Muscle layer of duodenum (tissue), 2 donors: ENCODE results near the gene GRIK4.

Source experiments
- H3K27ac ChIP-seq: one replicate; pipeline ENCODE4 v1.7.0; 2013; ENCODE audit warnings: mild to moderate bottlenecking, low read length
- H3K27me3 ChIP-seq: one replicate; pipeline ENCODE4 v1.7.0; 2013; ENCODE audit warnings: low read depth, mild to moderate bottlenecking, control low read depth, low read length
- H3K36me3 ChIP-seq, 2 donors: one replicate each; pipeline ENCODE4 v1.7.0; 2013; ENCODE audit warnings: low read length in 2 of 2, control low read depth in 1 of 2, mild to moderate bottlenecking in 1 of 2; ENCODE audit not compliant: insufficient read depth in 2 of 2, control insufficient read depth in 1 of 2
- H3K4me1 ChIP-seq, 2 donors: one replicate each; pipeline ENCODE4 v1.7.0; 2013; ENCODE audit warnings: low read length in 2 of 2, mild to moderate bottlenecking in 2 of 2, control low read depth in 1 of 2, moderate library complexity in 1 of 2; ENCODE audit not compliant: insufficient read depth in 2 of 2, control insufficient read depth in 1 of 2
- H3K4me3 ChIP-seq, 2 donors: one replicate each; pipeline ENCODE4 v1.7.0; 2013; ENCODE audit warnings: low read length in 2 of 2, low read depth in 1 of 2, mild to moderate bottlenecking in 1 of 2
- H3K9me3 ChIP-seq, 2 donors: one replicate each; pipeline ENCODE4 v1.7.0; 2013; ENCODE audit warnings: low read length in 2 of 2, control low read depth in 1 of 2, mild to moderate bottlenecking in 1 of 2; ENCODE audit not compliant: control insufficient read depth in 1 of 2
- donor health status: healthy.

The GRIK4 gene, protein sequence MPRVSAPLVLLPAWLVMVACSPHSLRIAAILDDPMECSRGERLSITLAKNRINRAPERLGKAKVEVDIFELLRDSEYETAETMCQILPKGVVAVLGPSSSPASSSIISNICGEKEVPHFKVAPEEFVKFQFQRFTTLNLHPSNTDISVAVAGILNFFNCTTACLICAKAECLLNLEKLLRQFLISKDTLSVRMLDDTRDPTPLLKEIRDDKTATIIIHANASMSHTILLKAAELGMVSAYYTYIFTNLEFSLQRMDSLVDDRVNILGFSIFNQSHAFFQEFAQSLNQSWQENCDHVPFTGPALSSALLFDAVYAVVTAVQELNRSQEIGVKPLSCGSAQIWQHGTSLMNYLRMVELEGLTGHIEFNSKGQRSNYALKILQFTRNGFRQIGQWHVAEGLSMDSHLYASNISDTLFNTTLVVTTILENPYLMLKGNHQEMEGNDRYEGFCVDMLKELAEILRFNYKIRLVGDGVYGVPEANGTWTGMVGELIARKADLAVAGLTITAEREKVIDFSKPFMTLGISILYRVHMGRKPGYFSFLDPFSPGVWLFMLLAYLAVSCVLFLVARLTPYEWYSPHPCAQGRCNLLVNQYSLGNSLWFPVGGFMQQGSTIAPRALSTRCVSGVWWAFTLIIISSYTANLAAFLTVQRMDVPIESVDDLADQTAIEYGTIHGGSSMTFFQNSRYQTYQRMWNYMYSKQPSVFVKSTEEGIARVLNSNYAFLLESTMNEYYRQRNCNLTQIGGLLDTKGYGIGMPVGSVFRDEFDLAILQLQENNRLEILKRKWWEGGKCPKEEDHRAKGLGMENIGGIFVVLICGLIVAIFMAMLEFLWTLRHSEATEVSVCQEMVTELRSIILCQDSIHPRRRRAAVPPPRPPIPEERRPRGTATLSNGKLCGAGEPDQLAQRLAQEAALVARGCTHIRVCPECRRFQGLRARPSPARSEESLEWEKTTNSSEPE

DNA sequence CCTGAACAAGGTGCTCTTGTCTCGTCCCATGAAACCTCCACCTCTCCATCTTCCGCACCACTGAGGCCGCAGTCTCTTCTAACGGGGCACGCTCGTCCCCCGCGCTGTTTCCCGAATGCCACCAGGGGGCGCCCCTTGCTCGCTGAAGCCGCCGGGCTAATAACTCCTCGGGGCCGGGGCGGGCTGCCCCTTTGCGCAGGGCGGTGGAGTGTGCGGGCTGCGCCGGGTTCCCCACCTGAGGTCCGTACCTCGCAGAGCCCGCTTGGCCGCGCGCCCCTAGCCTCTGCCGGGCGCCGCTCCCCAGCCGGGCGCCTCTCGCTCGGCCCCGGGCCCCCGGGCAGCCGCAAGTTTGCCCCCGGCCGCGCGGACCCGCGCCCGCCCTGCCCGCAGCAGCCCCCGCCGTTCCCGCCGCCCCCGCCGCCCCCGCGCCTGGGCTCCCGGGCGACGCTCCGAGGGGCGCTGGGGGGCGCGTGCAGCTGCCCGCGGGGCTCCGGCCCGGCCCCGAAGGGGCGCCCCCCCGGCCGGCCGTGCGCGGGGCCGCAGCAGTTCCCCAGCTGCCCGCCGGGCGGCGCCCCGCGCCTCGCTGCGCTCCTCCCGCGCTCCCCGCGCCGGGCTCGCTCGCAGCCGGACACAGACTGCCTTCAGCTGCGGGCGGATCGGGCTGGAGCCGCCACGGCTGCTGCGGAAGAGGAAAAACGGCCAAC is at the start of gene GRIK4:
GRIK4 (plus strand) TSS at position 633 of the 704 bp plus-strand sequence. CDS start 148,571 bp downstream, outside the sequence.
- H3K4me1 ChIP-seq, result no peaks in the 10 kb centered on the region
- H3K27me3 ChIP-seq, result peaks cover 8% of the 10 kb centered on the region
- no peaks in the 10 kb centered on the region for H3K36me3 ChIP-seq
- H3K27ac ChIP-seq, result no peak within 1 kb of the TSS
- H3K9me3 ChIP-seq, result no peaks in the 10 kb centered on the region
- H3K4me3 ChIP-seq, result peak within 1 kb of the TSS in 1 of 2 donors; percentile 41

DNA sequence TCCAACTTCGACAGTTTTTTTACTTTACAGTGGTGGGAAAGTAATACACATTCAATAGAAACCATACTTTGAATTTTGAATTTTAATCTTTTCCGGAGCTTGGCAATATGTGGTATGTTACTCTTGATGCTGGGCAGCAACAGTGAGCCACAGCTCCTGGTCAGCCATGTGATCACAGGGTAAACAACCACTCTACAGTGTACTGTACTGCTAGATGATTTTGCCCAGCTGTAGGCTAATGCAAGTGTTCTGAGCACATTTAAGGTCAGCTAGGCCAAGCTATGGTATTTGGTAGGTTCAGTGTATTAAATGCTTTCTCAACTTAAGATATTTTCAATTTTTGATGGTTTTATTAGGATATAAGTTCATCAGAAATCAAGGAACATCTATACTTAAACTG is 48.7 kb upstream of the GRIK4 start:
- H3K36me3 ChIP-seq, result peaks cover 35 to 69% of the 10 kb centered on the region in 2 donors

DNA sequence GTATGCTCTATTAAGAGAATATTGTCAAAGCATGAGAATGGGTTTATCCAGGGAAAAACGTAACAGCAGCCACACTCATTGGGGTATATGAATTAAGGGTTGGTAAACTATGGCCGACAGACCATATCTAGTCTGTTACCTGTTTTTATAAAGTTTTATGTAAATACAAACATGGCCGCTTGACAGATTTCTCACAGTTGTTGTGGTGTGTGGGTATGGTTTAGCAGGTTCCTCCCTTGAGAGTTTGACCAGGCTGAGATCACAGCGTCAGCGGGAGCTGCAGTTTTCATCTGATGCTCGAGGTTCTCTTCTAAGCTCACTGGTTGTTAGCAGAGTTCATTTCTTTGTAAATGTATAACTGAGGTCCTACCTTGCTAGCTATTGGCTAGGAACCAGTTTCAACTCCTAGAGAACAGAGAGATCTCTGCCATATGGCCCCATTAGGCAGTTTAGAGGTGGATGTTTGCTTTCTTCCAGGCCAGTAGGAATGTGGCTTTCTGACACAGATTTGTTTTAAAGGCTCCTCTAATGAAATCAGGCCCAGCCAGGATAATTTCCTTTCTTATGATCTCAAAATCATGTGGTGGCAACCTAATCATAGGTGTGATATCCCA is 45.5 kb upstream of the GRIK4 start:
- H3K4me1 ChIP-seq, result no peaks in the 10 kb centered on the region
- H3K27me3 ChIP-seq, result no peaks in the 10 kb centered on the region
- peaks cover 48 to 71% of the 10 kb centered on the region in 2 donors for H3K36me3 ChIP-seq
- no peak overlapping the region for H3K27ac ChIP-seq
- H3K4me3 ChIP-seq, result no peak overlapping the region
- H3K9me3 ChIP-seq, result no peaks in the 10 kb centered on the region

More for the DNA sequence above, 48.7 kb upstream of the GRIK4 start:
- Histone ChIP-seq H3K9me3 (no peaks in the 10 kb centered on the region), H3K4me1 (no peaks in the 10 kb centered on the region), H3K27me3 (no peaks in the 10 kb centered on the region), H3K27ac (no peak overlapping the region), H3K4me3 (no peak overlapping the region)

DNA sequence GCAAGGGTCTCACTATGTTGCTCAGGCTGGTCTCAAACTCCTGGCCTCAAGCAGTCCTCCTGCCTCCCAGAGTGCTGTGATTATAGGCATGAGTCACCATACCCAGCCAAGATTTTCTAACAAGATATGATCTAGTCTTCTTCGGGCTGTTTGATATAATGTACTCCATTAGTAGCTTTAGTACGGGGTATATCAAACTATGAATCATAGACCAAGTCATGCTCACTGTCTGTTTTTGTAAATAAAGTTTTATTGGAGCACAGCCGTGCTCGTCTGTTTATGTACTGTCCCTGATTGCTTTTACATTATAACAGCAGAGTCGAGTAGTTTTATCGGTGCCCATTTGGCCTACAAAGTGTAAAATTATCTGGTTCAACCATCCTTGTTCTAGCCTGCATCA is 43.9 kb upstream of the GRIK4 start:
- Histone ChIP-seq H3K36me3 (peaks cover 34 to 66% of the 10 kb centered on the region in 2 donors), H3K9me3 (no peaks in the 10 kb centered on the region), H3K27me3 (no peaks in the 10 kb centered on the region), H3K4me1 (no peaks in the 10 kb centered on the region), H3K4me3 (no peak overlapping the region), H3K27ac (no peak overlapping the region)

DNA sequence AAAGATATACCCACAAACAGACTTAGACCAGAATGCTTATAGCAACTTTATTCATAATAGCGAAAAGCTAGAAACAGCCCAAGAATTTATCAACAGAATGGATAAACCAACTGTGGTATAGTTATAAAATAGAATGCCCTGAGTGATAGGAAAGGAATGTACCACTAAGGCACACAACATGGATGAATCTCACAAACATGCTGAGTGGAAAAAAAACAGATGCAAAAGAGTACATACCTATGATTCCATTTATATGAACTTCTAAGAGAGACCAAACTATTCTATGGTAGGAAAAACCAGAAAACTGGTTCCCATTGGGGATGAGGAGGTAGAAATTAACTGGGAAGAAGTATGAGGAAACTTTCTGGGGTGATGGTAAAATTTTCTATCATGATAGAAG is 40.4 kb upstream of the GRIK4 start:
- no peak overlapping the region for H3K27ac ChIP-seq
- no peaks in the 10 kb centered on the region for H3K4me1 ChIP-seq
- H3K36me3 ChIP-seq, result peaks cover 39 to 69% of the 10 kb centered on the region in 2 donors
- H3K27me3 ChIP-seq, result no peaks in the 10 kb centered on the region
- H3K9me3 ChIP-seq, result no peaks in the 10 kb centered on the region
- H3K4me3 ChIP-seq, result no peak overlapping the region

DNA sequence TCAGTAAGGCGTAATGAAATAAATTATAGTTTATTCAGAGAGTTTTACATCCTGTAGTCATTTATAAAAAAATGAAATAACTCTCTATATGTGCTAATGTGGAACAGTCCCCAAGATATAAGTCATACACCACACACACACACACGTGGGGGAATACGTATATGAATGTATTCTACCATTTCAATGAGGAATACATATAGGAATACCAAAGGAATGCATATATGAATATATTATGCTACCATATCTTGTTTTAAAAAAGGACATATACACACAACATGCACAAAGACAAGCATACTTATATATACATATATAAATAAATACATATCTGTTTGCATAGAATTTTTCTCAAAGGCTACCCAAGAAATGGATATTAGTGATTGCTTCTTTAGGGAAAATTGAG is 39.6 kb upstream of the GRIK4 start:
- H3K27me3 ChIP-seq, result no peaks in the 10 kb centered on the region
- no peaks in the 10 kb centered on the region for H3K4me1 ChIP-seq
- H3K36me3 ChIP-seq, result peaks cover 31 to 71% of the 10 kb centered on the region in 2 donors
- H3K27ac ChIP-seq, result no peak overlapping the region
- no peaks in the 10 kb centered on the region for H3K9me3 ChIP-seq
- no peak overlapping the region for H3K4me3 ChIP-seq

DNA sequence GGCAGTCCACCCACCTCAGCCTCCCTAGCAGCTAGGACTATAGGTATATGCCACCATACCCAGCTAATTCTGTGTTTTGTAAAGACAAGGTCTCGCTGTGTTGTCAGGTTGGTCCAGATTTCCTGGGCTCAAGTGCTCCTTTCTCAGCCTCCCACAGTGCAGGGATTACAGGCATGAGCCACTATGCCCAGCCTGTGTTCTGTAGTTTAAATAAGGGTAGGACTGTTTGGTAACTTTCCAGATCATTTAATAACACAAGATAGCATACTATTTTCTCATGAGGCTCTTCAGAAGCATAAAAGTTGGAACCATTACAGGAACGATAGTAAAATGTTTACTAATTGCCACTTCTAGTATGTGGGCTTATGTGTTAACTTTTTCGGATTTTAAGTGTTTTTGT is 38.0 kb upstream of the GRIK4 start:
- H3K4me3 ChIP-seq, result no peak overlapping the region
- no peaks in the 10 kb centered on the region for H3K9me3 ChIP-seq
- no peaks in the 10 kb centered on the region for H3K4me1 ChIP-seq
- no peaks in the 10 kb centered on the region for H3K27me3 ChIP-seq
- H3K36me3 ChIP-seq, result peaks cover 40 to 69% of the 10 kb centered on the region in 2 donors
- H3K27ac ChIP-seq, result no peak overlapping the region

DNA sequence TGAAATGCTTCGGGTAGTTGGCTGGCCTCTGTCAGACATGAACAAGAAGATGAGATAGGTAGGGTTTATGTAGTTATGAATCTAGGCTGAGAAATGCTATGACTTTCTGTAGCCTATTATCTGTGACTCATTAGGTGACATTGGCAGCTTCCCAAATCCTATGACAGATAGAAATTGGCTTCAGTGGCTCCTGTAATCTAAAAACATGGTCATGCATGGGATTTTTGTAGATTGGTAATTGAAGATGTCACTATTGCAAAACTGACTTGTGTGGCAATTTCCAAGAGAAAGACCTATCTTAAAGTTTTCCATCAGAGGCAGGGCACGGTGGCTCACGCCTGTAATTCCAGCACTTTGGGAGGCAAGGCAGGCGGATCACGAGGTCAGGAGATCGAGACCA is 29.4 kb upstream of the GRIK4 start:
- H3K27me3 ChIP-seq, result no peaks in the 10 kb centered on the region
- H3K9me3 ChIP-seq, result no peaks in the 10 kb centered on the region
- no peak overlapping the region for H3K27ac ChIP-seq
- H3K4me1 ChIP-seq, result no peaks in the 10 kb centered on the region
- peaks cover 55 to 67% of the 10 kb centered on the region in 2 donors for H3K36me3 ChIP-seq
- H3K4me3 ChIP-seq, result no peak overlapping the region

DNA sequence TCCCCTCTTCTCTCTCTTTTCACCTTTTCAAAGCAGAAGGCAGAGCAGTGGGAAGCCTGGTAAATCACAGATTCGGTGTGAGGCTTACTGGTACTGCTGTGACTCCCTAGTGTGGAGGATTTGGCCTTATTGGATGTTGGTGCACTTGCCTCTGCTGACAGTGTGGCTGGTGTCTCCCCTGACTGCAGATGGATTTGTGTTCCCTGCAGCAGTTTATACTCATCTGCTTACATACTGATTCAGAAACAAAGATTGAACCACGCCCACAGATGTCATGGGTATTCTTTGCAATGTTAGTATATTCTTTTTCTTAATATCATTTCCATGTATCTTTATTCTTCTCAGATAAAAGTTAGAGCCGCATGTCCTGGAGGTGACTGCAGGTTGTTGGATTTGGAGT is 26.8 kb upstream of the GRIK4 start:
- Histone ChIP-seq H3K27ac (no peak overlapping the region), H3K4me3 (no peak overlapping the region), H3K4me1 (no peaks in the 10 kb centered on the region), H3K36me3 (peaks cover 39 to 54% of the 10 kb centered on the region in 2 donors), H3K27me3 (no peaks in the 10 kb centered on the region), H3K9me3 (no peaks in the 10 kb centered on the region)

DNA sequence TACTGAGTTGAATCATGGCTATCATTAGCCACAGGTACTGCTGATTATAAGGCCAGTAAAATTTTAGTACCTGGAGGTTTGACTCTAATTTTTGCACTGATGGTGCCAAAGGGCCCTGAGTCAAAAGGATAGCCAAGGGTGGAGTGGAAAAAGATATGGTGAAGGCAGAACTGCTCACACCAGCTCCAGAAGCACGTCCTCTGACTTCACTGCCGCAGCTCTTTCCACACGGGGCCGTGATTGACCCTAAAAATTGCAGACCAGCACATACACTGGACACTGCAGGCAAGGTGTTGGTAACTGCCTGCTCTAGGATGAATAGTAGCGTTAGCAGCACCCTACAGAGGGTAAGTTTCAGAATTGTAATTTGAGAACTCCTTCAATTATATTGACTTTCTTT is 25.4 kb upstream of the GRIK4 start:
- Histone ChIP-seq H3K27ac (no peak overlapping the region), H3K4me1 (no peaks in the 10 kb centered on the region), H3K4me3 (no peak overlapping the region), H3K27me3 (no peaks in the 10 kb centered on the region), H3K9me3 (no peaks in the 10 kb centered on the region), H3K36me3 (peaks cover 25 to 40% of the 10 kb centered on the region in 2 donors)
